H1 (cell line): ENCODE results near the gene ARHGAP6. TPM values are rescaled to one million over a fixed set of nuclear protein-coding genes. Genes with fewer than 3 reads are reported as not detected.

Source experiments
- CTCF ChIA-PET: fragments of 300-600 bp; sonication (Branson Sonifier 250); formaldehyde crosslinking; loops from one replicate; lab custom pipeline; 2021; ENCODE audit not compliant: partially characterized antibody; lab: Charles Lee
- POLR2A ChIA-PET: fragments of 300-600 bp; sonication (Branson Sonifier 250); formaldehyde crosslinking; loops from one replicate; lab custom pipeline; 2021; ENCODE audit warnings: inconsistent platforms; ENCODE audit not compliant: partially characterized antibody; lab: Charles Lee
- DNase-seq, 2 experiments: peaks; one replicate each; pipeline versions ENCODE4 v3.0.0 to v3.0.0-alpha.2; 2010 to 2022; ENCODE audit warnings: low spot score in 2 of 2, low read depth in 1 of 2, mixed read lengths in 1 of 2
- FAIRE-seq: peaks from 2 replicates; lab custom pipeline; 2011; peaks lifted over from hg19 to GRCh38; lab: Jason Lieb, UNC
- H2AFZ ChIP-seq: 2 replicates; pipeline ENCODE4 v1.8.1; 2012; ENCODE audit warnings: low read length, inconsistent platforms
- H2AK5ac ChIP-seq: 2 replicates; pipeline ENCODE4 v1.6.1; 2013; ENCODE audit warnings: low read depth, low read length
- H2BK120ac ChIP-seq: replicated peaks from 2 replicates; pipeline ENCODE3; 2013; ENCODE audit warnings: low read depth, low read length, inconsistent platforms
- H2BK12ac ChIP-seq: 2 replicates; pipeline ENCODE4 v1.6.1; 2013; ENCODE audit warnings: low read depth, low read length
- H2BK15ac ChIP-seq: 2 replicates; pipeline ENCODE4 v1.6.1; 2013; ENCODE audit warnings: low read length
- H2BK20ac ChIP-seq: 2 replicates; pipeline ENCODE4 v1.6.1; 2013; ENCODE audit warnings: low read length
- H2BK5ac ChIP-seq: 2 replicates; pipeline ENCODE4 v1.6.1; 2013; ENCODE audit warnings: low read depth, low read length
- H3K14ac ChIP-seq: 2 replicates; pipeline ENCODE4 v1.6.1; 2013; ENCODE audit warnings: inconsistent platforms; ENCODE audit not compliant: insufficient read length
- H3K18ac ChIP-seq: 2 replicates; pipeline ENCODE4 v1.6.1; 2013; ENCODE audit warnings: low read length; ENCODE audit errors: extremely low read depth
- H3K23ac ChIP-seq: 2 replicates; pipeline ENCODE4 v1.6.1; 2013; ENCODE audit warnings: inconsistent platforms; ENCODE audit not compliant: insufficient read length
- H3K23me2 ChIP-seq: 2 replicates; pipeline ENCODE4 v1.6.1; 2013; ENCODE audit warnings: low read depth, low read length
- H3K27ac ChIP-seq: 2 replicates; pipeline ENCODE4 v1.6.1; 2011; ENCODE audit warnings: low read depth, low read length, inconsistent platforms
- H3K27me3 ChIP-seq, 4 experiments: replicated peaks in 1 of 4; 1 replicate in 1 of 4; 2 replicates in 3 of 4; pipeline versions ENCODE4 v1.6.1 to v1.8.1; 2011 to 2013; ENCODE audit warnings: low read length in 3 of 4, mild to moderate bottlenecking in 3 of 4, inconsistent platforms in 2 of 4, mixed read lengths in 2 of 4, moderate library complexity in 1 of 4; ENCODE audit not compliant: control insufficient read depth in 3 of 4, insufficient read depth in 3 of 4; ENCODE audit errors: extremely low read depth in 1 of 4
- H3K36me3 ChIP-seq, 4 experiments: 2 replicates each; pipeline versions ENCODE4 v1.6.1 to v1.8.1; 2011 to 2013; ENCODE audit warnings: mild to moderate bottlenecking in 4 of 4, low read length in 3 of 4, moderate library complexity in 2 of 4, control low read depth in 1 of 4, inconsistent platforms in 1 of 4; ENCODE audit not compliant: insufficient read depth in 4 of 4, control insufficient read depth in 2 of 4
- H3K4ac ChIP-seq: replicated peaks from 2 replicates; pipeline ENCODE3; 2013; ENCODE audit warnings: low read length, low read depth, mixed read lengths, inconsistent platforms; ENCODE audit not compliant: insufficient read length
- H3K4me1 ChIP-seq, 4 experiments: replicated peaks in 1 of 4; 1 replicate in 1 of 4; 2 replicates in 3 of 4; pipeline versions ENCODE4 v1.6.1 to v1.8.1; 2011 to 2013; ENCODE audit warnings: low read length in 3 of 4, inconsistent platforms in 2 of 4, mixed read lengths in 1 of 4; ENCODE audit not compliant: insufficient read depth in 4 of 4, control insufficient read depth in 3 of 4
- H3K4me2 ChIP-seq, 2 experiments: 2 replicates each; pipeline versions ENCODE4 v1.6.1 to v1.8.1; 2011 to 2013; ENCODE audit warnings: low read depth in 2 of 2, low read length in 2 of 2, control low read depth in 1 of 2, inconsistent platforms in 1 of 2, mild to moderate bottlenecking in 1 of 2; ENCODE audit not compliant: insufficient read depth in 1 of 2
- H3K4me3 ChIP-seq, 4 experiments: fragments of 200-600, 300-600 bp in 1 of 4; sonication (generic), shearing (Covaris generic), sonication (Bioruptor Twin) in 1 of 4; 2 replicates each; pipeline versions ENCODE4 v1.5.1 to v1.8.1; 2011 to 2016; ENCODE audit warnings: low read length in 4 of 4, low read depth in 3 of 4, control low read depth in 2 of 4, inconsistent platforms in 2 of 4, mild to moderate bottlenecking in 2 of 4, mixed read lengths in 1 of 4, moderate library complexity in 1 of 4; ENCODE audit not compliant: insufficient read depth in 2 of 4; ENCODE audit errors: extremely low read depth in 1 of 4
- H3K56ac ChIP-seq: replicated peaks from 2 replicates; pipeline ENCODE3; 2013; ENCODE audit warnings: low read depth, mild to moderate bottlenecking, mixed read lengths, low read length, inconsistent platforms; ENCODE audit not compliant: insufficient read length
- H3K79me1 ChIP-seq: 2 replicates; pipeline ENCODE4 v1.6.1; 2013; ENCODE audit warnings: low read depth, low read length, control low read depth
- H3K79me2 ChIP-seq, 2 experiments: 2 replicates each; pipeline versions ENCODE4 v1.6.1 to v1.8.1; 2012 to 2013; ENCODE audit warnings: low read length in 2 of 2, mild to moderate bottlenecking in 2 of 2, inconsistent platforms in 1 of 2; ENCODE audit not compliant: insufficient read depth in 2 of 2, control insufficient read depth in 1 of 2
- H3K9ac ChIP-seq, 4 experiments: replicated peaks in 1 of 4; 1 replicate in 1 of 4; 2 replicates in 3 of 4; pipeline versions ENCODE4 v1.6.1 to v1.8.1; 2011 to 2013; ENCODE audit warnings: low read depth in 3 of 4, low read length in 3 of 4, control low read depth in 2 of 4, mild to moderate bottlenecking in 2 of 4, moderate library complexity in 2 of 4, inconsistent platforms in 1 of 4; ENCODE audit errors: extremely low read depth in 1 of 4
- H3K9me3 ChIP-seq, 2 experiments: 2 replicates each; pipeline versions ENCODE4 v1.6.1 to v1.8.1; 2012 to 2013; ENCODE audit warnings: mild to moderate bottlenecking in 2 of 2, moderate library complexity in 2 of 2, control low read depth in 1 of 2, inconsistent platforms in 1 of 2, low read depth in 1 of 2, low read length in 1 of 2, mixed read lengths in 1 of 2; ENCODE audit not compliant: insufficient read depth in 2 of 2
- H4K20me1 ChIP-seq, 2 experiments: replicated peaks in 1 of 2; 2 replicates each; pipeline versions ENCODE3 to v1.8.1; 2011 to 2013; ENCODE audit warnings: inconsistent platforms in 2 of 2, low read length in 2 of 2, mild to moderate bottlenecking in 1 of 2; ENCODE audit not compliant: insufficient read depth in 2 of 2, control insufficient read depth in 1 of 2
- H4K5ac ChIP-seq: 2 replicates; pipeline ENCODE4 v1.6.1; 2013; ENCODE audit warnings: low read length, low read depth, mixed read lengths, inconsistent platforms; ENCODE audit not compliant: insufficient read length
- H4K8ac ChIP-seq: 2 replicates; pipeline ENCODE4 v1.8.0; 2013; ENCODE audit warnings: mild to moderate bottlenecking, moderate library complexity, low read length, inconsistent platforms; ENCODE audit not compliant: insufficient read depth; ENCODE audit errors: extremely low read depth
- H4K91ac ChIP-seq: replicated peaks from 2 replicates; pipeline ENCODE3; 2013; ENCODE audit warnings: low read length, mixed read lengths, inconsistent platforms; ENCODE audit not compliant: insufficient read length
- ATF3 ChIP-seq: IDR thresholded peaks from 2 replicates; pipeline ENCODE4 v1.6.1; 2011; ENCODE audit warnings: low read depth, mild to moderate bottlenecking, low read length; ENCODE audit not compliant: insufficient read depth
- BRCA1 ChIP-seq: IDR thresholded peaks from 2 replicates; pipeline ENCODE4 v1.6.1; 2012; ENCODE audit warnings: low read depth, low read length, improper control_type of control experiment
- CHD1 ChIP-seq: IDR thresholded peaks from 2 replicates; pipeline ENCODE4 v1.6.1; 2012; ENCODE audit warnings: low read depth, low read length, improper control_type of control experiment
- CREB1 ChIP-seq: IDR thresholded peaks from 2 replicates; pipeline ENCODE4 v1.6.1; 2012; ENCODE audit warnings: inconsistent platforms
- CTBP2 ChIP-seq: IDR thresholded peaks from 2 replicates; pipeline ENCODE4 v1.7.0; 2011; ENCODE audit warnings: borderline replicate concordance, mild to moderate bottlenecking, moderate library complexity, mixed read lengths, low read length; ENCODE audit not compliant: insufficient read depth, insufficient read length
- FOSL1 ChIP-seq: IDR thresholded peaks from 2 replicates; pipeline ENCODE4 v1.6.1; 2011; ENCODE audit warnings: mild to moderate bottlenecking, low read depth, low read length, moderate library complexity; ENCODE audit not compliant: insufficient read depth
- HDAC6 ChIP-seq: IDR thresholded peaks from one replicate; pipeline ENCODE4 v1.7.1; 2012; ENCODE audit warnings: low read depth, mild to moderate bottlenecking, inconsistent platforms, low read length, moderate library complexity
- PHF8 ChIP-seq: fragments of 200-600 bp; sonication (generic); conservative IDR thresholded peaks from 2 replicates; pipeline ENCODE4 v1.7.1; 2012; ENCODE audit warnings: low read depth, mild to moderate bottlenecking, inconsistent platforms, low read length, moderate library complexity
- RAD21 ChIP-seq, 2 experiments: IDR thresholded peaks in 1 of 2; conservative IDR thresholded peaks in 1 of 2; 2 replicates each; pipeline ENCODE4 v1.6.1; 2011; ENCODE audit warnings: low read depth in 2 of 2, low read length in 2 of 2, improper control_type of control experiment in 1 of 2, inconsistent platforms in 1 of 2, mild to moderate bottlenecking in 1 of 2, moderate library complexity in 1 of 2
- RXRA ChIP-seq: IDR thresholded peaks from 2 replicates; pipeline ENCODE4 v1.6.1; 2011; ENCODE audit warnings: low read depth, mild to moderate bottlenecking, low read length, moderate library complexity; ENCODE audit not compliant: insufficient read depth
- SAP30 ChIP-seq: fragments of 300-600 bp; sonication (generic); IDR thresholded peaks from 2 replicates; pipeline ENCODE4 v1.7.1; 2012; ENCODE audit warnings: low read length, moderate library complexity, mild to moderate bottlenecking, inconsistent platforms; ENCODE audit not compliant: insufficient read depth, insufficient replicate concordance
- SP4 ChIP-seq: IDR thresholded peaks from 2 replicates; pipeline ENCODE4 v1.6.1; 2012; ENCODE audit warnings: low read length, inconsistent platforms
- SRF ChIP-seq: IDR thresholded peaks from 2 replicates; pipeline ENCODE4 v1.6.1; 2011; ENCODE audit warnings: mild to moderate bottlenecking, low read depth, low read length, moderate library complexity
- WGBS, 2 experiments: shearing (Covaris generic) in 1 of 2; methylation state at CpG; one replicate each; pipeline versions ENCODE4 v1.1.6 to v1.1.7; 2013 to 2015; ENCODE audit warnings: low lambda C conversion rate in 2 of 2, mixed read lengths in 2 of 2, inconsistent platforms in 1 of 2, low coverage in 1 of 2, missing lambda C conversion rate in 1 of 2; ENCODE audit not compliant: insufficient replicate concordance in 2 of 2, insufficient coverage in 1 of 2, insufficient read length in 1 of 2; ENCODE audit errors: extremely low coverage in 1 of 2, missing lambda C conversion rate in 1 of 2; 5-methylcytosine and 5-hydroxymethylcytosine counted together
- polyA plus RNA-seq, 7 experiments: library from polyadenylated mRNA; depleted of rRNA in 3 of 7; stranded (reverse) in 5 of 7; unstranded in 2 of 7; fragments of >200 nt in 5 of 7; fragments of 200-250 nt in 2 of 7; gene quantifications; 1 replicate in 5 of 7; 2 replicates in 1 of 7; 4 replicates in 1 of 7; pipeline versions ENCODE4 v1.2.1 to v1.2.3, GENCODE V29; 2011 to 2013; ENCODE audit warnings: missing spikeins in 2 of 7, mixed read lengths in 2 of 7
- total RNA-seq: library from RNA; stranded (reverse); fragmentation: NEBNext Ultra II Directional; extraction: Animal tissue kit (Norgen Biotek cat#: 25700); gene quantifications from 2 replicates; pipeline ENCODE4 v1.2.1, GENCODE V29; 2021

ARHGAP6 gene
- total and polyA plus RNA-seq, 2 of the 8 experiments (the other 6 are each of a cell fraction or from before 2014, with no cell fraction given), result 0.35 to 0.82 TPM

- H2BK12ac ChIP-seq, result no peak overlapping the region
- no peak overlapping the region for H2AFZ ChIP-seq
- WGBS, 2 experiments, result 87% methylated on average over 1 of the region's 1 CpG; no CpG with 5 or more reads in 1 of the 2 experiments
- H4K91ac ChIP-seq, result no peak overlapping the region
- H3K79me1 ChIP-seq, result no peaks in the 10 kb centered on the region
- H4K8ac ChIP-seq, result no peak overlapping the region
- H2BK20ac ChIP-seq, result no peak overlapping the region
- H3K36me3 ChIP-seq, result no peaks in the 10 kb centered on the region
- H3K18ac ChIP-seq, result no peak overlapping the region
- H4K20me1 ChIP-seq, result no peaks in the 10 kb centered on the region
- no peaks in the 10 kb centered on the region for H3K79me2 ChIP-seq
- no peak overlapping the region for H2AK5ac ChIP-seq
- no peaks in the 10 kb centered on the region for H3K23me2 ChIP-seq
- no peak for FAIRE-seq
- no peaks in the 10 kb centered on the region for H3K4me1 ChIP-seq
- H3K9me3 ChIP-seq, result no peaks in the 10 kb centered on the region
- no peak overlapping the region for H3K4me2 ChIP-seq
- ChIA-PET CTCF (interaction anchor here (0.9 to 1.0 kb wide), 2 partner anchors 8 to 20 kb away, joined by 3 read pairs; no protein-coding TSS in a partner anchor), POLR2A (no interaction called here)
- DNase-seq, result no peak
- H3K14ac ChIP-seq, result no peak overlapping the region
- no peak overlapping the region for H2BK15ac ChIP-seq
- H3K27ac ChIP-seq, result no peak overlapping the region
- no peaks in the 10 kb centered on the region for H3K27me3 ChIP-seq
- H4K5ac ChIP-seq, result no peak overlapping the region
- H3K23ac ChIP-seq, result no peak overlapping the region
- H3K4me3 ChIP-seq, result no peak overlapping the region
- no peak overlapping the region for H3K9ac ChIP-seq
- H3K4ac ChIP-seq, result no peak overlapping the region
- no peak overlapping the region for H2BK120ac ChIP-seq
- H3K56ac ChIP-seq, result no peak overlapping the region
- H2BK5ac ChIP-seq, result no peak overlapping the region
- TF ChIP-seq FOSL1, result no peak
- TF ChIP-seq SRF, result no peak
- TF ChIP-seq BRCA1, result no peak
- no peak for TF ChIP-seq CHD1
- no peak for TF ChIP-seq RXRA
- TF ChIP-seq CTBP2, result no peak
- TF ChIP-seq SP4, result no peak
- TF ChIP-seq HDAC6, result no peak
- TF ChIP-seq CREB1, result no peak
- TF ChIP-seq ATF3, result no peak
- TF ChIP-seq PHF8, result no peak
- TF ChIP-seq SAP30, result no peak
- no peak for TF ChIP-seq RAD21 (IDR thresholded peaks at IDR 0.05 in 1 of 2, conservative IDR thresholded peaks at IDR 0.05 in 1 of 2; ENCODE audit: low read depth in 2 of 2, low read length in 2 of 2)
These were observed 459.0 kb downstream of the ARHGAP6 start for GRCh38 chrX:11206716-11207115.
